Psoas muscle (tissue), 8 donors: ENCODE results near the gene TRUB1. TPM values are rescaled to one million over a fixed set of nuclear protein-coding genes. Genes with fewer than 3 reads are reported as not detected.

Experiments
- ATAC-seq, 4 donors: fragments of 200-7000 bp; cut with Tn5 transposase; one replicate each; pipeline ENCODE4 v1.9.1; 2020; ENCODE audit warnings: moderate library complexity in 3 of 4, mild to moderate bottlenecking in 2 of 4
- DNase-seq, 2 donors: peaks; one replicate each; pipeline ENCODE4 v3.0.0-alpha.2; 2020
- H3K27ac ChIP-seq: fragments of 200-600 bp; one replicate; pipeline ENCODE4 v1.8.0; 2022
- H3K27me3 ChIP-seq, 3 donors: fragments of 200-600 bp in 1 of 3; one replicate each; pipeline versions ENCODE4 v1.6.1 to v1.8.0; 2013 to 2022; ENCODE audit warnings: low read length in 2 of 3, mild to moderate bottlenecking in 2 of 3, moderate library complexity in 1 of 3; ENCODE audit not compliant: insufficient read depth in 3 of 3
- H3K36me3 ChIP-seq, 2 donors: fragments of 200-600 bp in 1 of 2; one replicate each; pipeline versions ENCODE4 v1.6.1 to v1.8.0; 2013 to 2022; ENCODE audit warnings: low read depth in 1 of 2, mild to moderate bottlenecking in 1 of 2, moderate library complexity in 1 of 2; ENCODE audit not compliant: insufficient read depth in 1 of 2
- H3K4me1 ChIP-seq: fragments of 200-600 bp; one replicate; pipeline ENCODE4 v1.8.0; 2022
- H3K4me3 ChIP-seq: fragments of 200-600 bp; one replicate; pipeline ENCODE4 v1.8.0; 2022; ENCODE audit warnings: mild to moderate bottlenecking
- H3K9me3 ChIP-seq: fragments of 200-600 bp; one replicate; pipeline ENCODE4 v1.8.0; 2022
- CTCF ChIP-seq: fragments of 200-600 bp; IDR thresholded peaks from one replicate; pipeline ENCODE4 v1.8.0; 2022; ENCODE audit warnings: antibody characterized with exemption
- WGBS, 3 donors: extraction: QIAGEN DNeasy Blood & Tissue Kit; methylation state at CpG; one replicate each; pipeline versions ENCODE4 v1.1.6 to v1.1.7; 2013; 5-methylcytosine and 5-hydroxymethylcytosine counted together
- intact Hi-C, 2 donors: fragments of 100-400 bp; cut with DNase I; formaldehyde crosslinking; loops; one replicate each; pipeline versions ENCODE4 v1.11.0 to v1.14.2; 2022
- polyA plus RNA-seq, 3 donors: library from polyadenylated mRNA; stranded (reverse); fragments of 200-250 nt; gene quantifications; one replicate each; pipeline ENCODE4 v1.2.3, GENCODE V29; 2013
- total RNA-seq, 4 donors: library from RNA; stranded (reverse); fragmentation: NEBNext Ultra II Directional in 2 of 4; extraction: Animal tissue kit (Norgen Biotek cat#: 25700) in 2 of 4; gene quantifications; one replicate each; pipeline versions ENCODE4 v1.2.1 to v1.2.4, GENCODE V29; 2021 to 2023
- donor health status: healthy with polysubstance abuse.
- donor health status: DM: no; HTN: no; CAD: no; lungs with moderate emphysema.
- donor health status: Bipolar disorder and iron deficiency.
- donor health status: healthy.
- donor health status: DM: yes; HTN: yes; CAD: no.
- donor health status: DM: no; HTN: no; CAD: no.
- donor health status: DM: no; HTN: no; CAD: no.
- donor health status: DM: yes; HTN: yes; CAD: no.

Gene TRUB1
- total and polyA plus RNA-seq, 7 donors, result 3.3 to 8.9 (median 8.4) TPM

- H3K27me3 ChIP-seq, result peaks cover 0 to 3% (median 0%) of the 10 kb centered on the region in 3 donors
- no peak overlapping the region for H3K4me3 ChIP-seq
- H3K27ac ChIP-seq, result no peak overlapping the region
- ATAC-seq, result no peak
- WGBS, 3 donors, result 64 to 78% (median 66%) methylated on average over 2 of the region's 2 CpGs
- peaks cover 10% of the 10 kb centered on the region for H3K4me1 ChIP-seq
- intact Hi-C loops, result no loop called here
- no peaks in the 10 kb centered on the region for H3K36me3 ChIP-seq
- no peak for DNase-seq
- TF ChIP-seq CTCF, result no peak
- no peaks in the 10 kb centered on the region for H3K9me3 ChIP-seq
These were observed 9.2 kb upstream of the TRUB1 start for GRCh38 chr10:114928818-114929217.

- intact Hi-C loops, result loop anchor here in 1 of 2 donors (10.0 kb wide), 1 partner anchor 106 kb away; the partner anchor contains the start of gene FHIP2A
- Histone ChIP-seq H3K4me1 (peaks cover 10% of the 10 kb centered on the region), H3K4me3 (no peak overlapping the region), H3K27me3 (no peaks in the 10 kb centered on the region), H3K27ac (no peak overlapping the region), H3K36me3 (no peaks in the 10 kb centered on the region), H3K9me3 (no peaks in the 10 kb centered on the region)
- DNase-seq, result no peak
- TF ChIP-seq CTCF, result no peak
- no peak for ATAC-seq
- WGBS, 3 donors, result 79 to 86% (median 80%) methylated on average over 4 of the region's 4 CpGs
These were observed 7.7 kb upstream of the TRUB1 start for GRCh38 chr10:114930320-114930719.

GRCh38 chr10:114931072-114931679 lies 6.8 kb upstream of the TRUB1 start:
- WGBS, 3 donors, result 37 to 53% (median 43%) methylated on average over 2 of the region's 2 CpGs
- Histone ChIP-seq H3K4me3 (no peak overlapping the region), H3K27me3 (no peaks in the 10 kb centered on the region), H3K36me3 (no peaks in the 10 kb centered on the region), H3K27ac (no peak overlapping the region), H3K4me1 (peaks cover 10% of the 10 kb centered on the region), H3K9me3 (no peaks in the 10 kb centered on the region)
- intact Hi-C loops, result loop anchor here in 1 of 2 donors (10.0 kb wide), 1 partner anchor 106 kb away; the partner anchor contains the start of gene FHIP2A
- no peak for TF ChIP-seq CTCF
- DNase-seq (no peak), ATAC-seq (no peak)

- H3K4me1 ChIP-seq, result peaks cover 10% of the 10 kb centered on the region
- H3K9me3 ChIP-seq, result no peaks in the 10 kb centered on the region
- intact Hi-C loops, result loop anchor here in 1 of 2 donors (10.0 kb wide), 1 partner anchor 107 kb away; the partner anchor contains the start of gene FHIP2A
- no peaks in the 10 kb centered on the region for H3K27me3 ChIP-seq
- ATAC-seq (no peak), DNase-seq (no peak)
- H3K27ac ChIP-seq, result no peak overlapping the region
- H3K4me3 ChIP-seq, result no peak overlapping the region
- H3K36me3 ChIP-seq, result no peaks in the 10 kb centered on the region
- TF ChIP-seq CTCF, result no peak
These were observed 5.8 kb upstream of the TRUB1 start for GRCh38 chr10:114932225-114932624.

- no peak for ATAC-seq
- 30 to 46% (median 32%) methylated on average over 2 of the region's 2 CpGs for WGBS, 3 donors
- intact Hi-C loops, result loop anchor here in 1 of 2 donors (10.0 kb wide), 1 partner anchor 108 kb away; the partner anchor contains the start of gene FHIP2A
These were observed 5.0 kb upstream of the TRUB1 start for GRCh38 chr10:114932945-114933344.

More at GRCh38 chr10:114932945-114933344, 5.0 kb upstream of the TRUB1 start:
- no peak for TF ChIP-seq CTCF
- Histone ChIP-seq H3K27me3 (no peaks in the 10 kb centered on the region), H3K36me3 (no peaks in the 10 kb centered on the region), H3K9me3 (no peaks in the 10 kb centered on the region), H3K4me3 (no peak overlapping the region), H3K27ac (peak overlapping the region; percentile 52), H3K4me1 (peaks cover 10% of the 10 kb centered on the region)
- no peak for DNase-seq
